Measurements from ENCODE around the gene CALN1.

- no peak for TF ChIP-seq CTCF (IDR thresholded peaks at IDR 0.05; ENCODE audit: low read depth, low read length, missing input control)
- no peak for TF ChIP-seq REST (IDR thresholded peaks at IDR 0.05)
- no peak for TF ChIP-seq JUND (IDR thresholded peaks at IDR 0.05)
- TF ChIP-seq MAX (IDR thresholded peaks at IDR 0.05), result no peak
- no peak for TF ChIP-seq YY1 (IDR thresholded peaks at IDR 0.05)
- TF ChIP-seq HNF4A (conservative IDR thresholded peaks at IDR 0.05), result no peak
Measured at GRCh38 chr7:71865172-71865571, 547.0 kb downstream of the CALN1 start.

Data from liver (tissue), 3 donors.